A549 treated with AZD9567 at 1 μM for 4 hours (cell line): ENCODE measurements around the gene SERF2. TPM values are rescaled to one million over a fixed set of nuclear protein-coding genes. Genes with fewer than 3 reads are reported as not detected.

Experiments
- total RNA-seq: library from RNA; stranded (reverse); fragments of 200-300 nt; extraction: Qiagen RNA extraction; gene quantifications from 5 replicates; pipeline ENCODE4 v1.2.3, GENCODE V29; 2022; ENCODE audit not compliant: insufficient read depth

The SERF2 gene
- total RNA-seq = 469 to 703 TPM (median 677 TPM) in 5 replicates

GRCh38 chr15:43791993-43792760 lies at the start of gene SERF2:
Gene SERF2 (plus strand): TSS chr15:43792320. CDS start chr15:43792377, 57 bp downstream.

GRCh38 chr15:43746245-43746902 lies 45.7 kb upstream of the SERF2 start, which contains the start of gene PDIA3:
Gene PDIA3 (plus strand): TSS chr15:43746438. CDS start chr15:43746540, 102 bp downstream.

GRCh38 chr15:43776718-43777266 lies 15.3 kb upstream of the SERF2 start, which contains the start of gene ELL3:
Gene ELL3 (minus strand): TSS chr15:43776966. CDS start chr15:43776901, 65 bp downstream.

GRCh38 chr15:43799945-43800285 lies 7.8 kb downstream of the SERF2 start, which contains the start of gene SERINC4:
Gene SERINC4 (minus strand): TSS chr15:43800220. CDS start chr15:43799986, 234 bp downstream.

GRCh38 chr15:43800286-43801141 lies 8.4 kb downstream of the SERF2 start, which contains the start of gene HYPK:
Gene HYPK (plus strand): TSS chr15:43800599. CDS start chr15:43800623, 24 bp downstream.

GRCh38 chr15:43824302-43825246 lies 32.5 kb downstream of the SERF2 start, which contains the start of gene MFAP1:
Gene MFAP1 (minus strand): TSS chr15:43824690. CDS start chr15:43824569, 121 bp downstream.

GRCh38 chr15:43826508-43827341 lies 34.6 kb downstream of the SERF2 start, which contains the start of gene WDR76:
Gene WDR76 (plus strand): TSS chr15:43827002. CDS start chr15:43827033, 31 bp downstream.

Other genes with a start within 250 kb of the SERF2 start
- 5.0 to 8.9 TPM (median 5.2 TPM) in 5 replicates for gene PPIP5K1, start 202.1 kb upstream of the SERF2 start, total RNA-seq
- gene CKMT1B, start 198.3 kb upstream of the SERF2 start, total RNA-seq = 2.3 to 4.8 TPM (median 3.6 TPM) in 4 of 5 replicates, not detected in the other
- gene STRC, start 173.5 kb upstream of the SERF2 start, total RNA-seq = 0.06 to 0.15 TPM (median 0.11 TPM) in 4 of 5 replicates, not detected in the other
- 0.78 to 1.4 TPM (median 1.0 TPM) in 4 of 5 replicates, not detected in the other for gene CATSPER2, start 143.5 kb upstream of the SERF2 start, total RNA-seq
- 2.4 to 6.9 TPM (median 3.2 TPM) in 5 replicates for gene CKMT1A, start 98.5 kb upstream of the SERF2 start, total RNA-seq
- 259 to 366 TPM (median 344 TPM) in 5 replicates for gene PDIA3, start 45.9 kb upstream of the SERF2 start, total RNA-seq
- gene ELL3, start 15.4 kb upstream of the SERF2 start, total RNA-seq = 1.4 to 1.9 TPM (median 1.6 TPM) in 5 replicates
- 0.05 to 0.20 TPM (median 0.07 TPM) in 3 of 5 replicates, not detected in the others for gene SERINC4, start 7.9 kb downstream of the SERF2 start, total RNA-seq
- 3.9 to 19.7 TPM (median 4.8 TPM) in 5 replicates for gene HYPK, start 8.3 kb downstream of the SERF2 start, total RNA-seq
- 24.6 to 31.5 TPM (median 25.1 TPM) in 5 replicates for gene MFAP1, start 32.4 kb downstream of the SERF2 start, total RNA-seq
- gene WDR76, start 34.7 kb downstream of the SERF2 start, total RNA-seq = 10.5 to 12.4 TPM (median 10.9 TPM) in 5 replicates